Sigmoid colon (tissue), 4 donors: ENCODE results near the gene CPA1.

Experiments used
- CTCF ChIP-seq, 4 experiments: fragments of 450-650 bp in 3 of 4; fragments of 200-600 bp in 1 of 4; IDR thresholded peaks; one replicate each; pipeline ENCODE4 v1.5.1; 2016 to 2019; ENCODE audit warnings: antibody characterized with exemption in 4 of 4, mild to moderate bottlenecking in 3 of 4, moderate library complexity in 2 of 4
- EP300 ChIP-seq, 4 donors: sonication (generic); formaldehyde crosslinking; IDR thresholded peaks; one replicate each; pipeline ENCODE4 v1.6.1; 2017; ENCODE audit warnings: antibody characterized with exemption in 4 of 4
- POLR2A ChIP-seq, 2 donors: fragments of 450-650 bp; IDR thresholded peaks; one replicate each; pipeline ENCODE4 v1.6.1; 2016; ENCODE audit warnings: antibody characterized with exemption in 2 of 2, mild to moderate bottlenecking in 2 of 2, moderate library complexity in 2 of 2

GRCh38 chr7:130429019-130429418 lies 48.7 kb downstream of the CPA1 start:
- TF ChIP-seq CTCF (IDR thresholded peaks at IDR 0.05) (no peak), POLR2A (IDR thresholded peaks at IDR 0.05) (no peak), EP300 (IDR thresholded peaks at IDR 0.05) (no peak)
